GM21825 (cell line): ENCODE data around the gene TOR1A.
A peak's percentile ranks its signal among the peaks of the same experiment; 100 is the strongest.
"Not testable (repeated sequence)": the region's sequence is repeated elsewhere in the genome, so short reads cannot be mapped to it uniquely, and the experiment has no call there.

Experiments
- ATAC-seq: cut with Tn5 transposase; IDR thresholded peaks from one replicate; pipeline ENCODE4 v1.9.1; 2021; ENCODE audit warnings: mild to moderate bottlenecking, moderate library complexity; ENCODE audit not compliant: unreplicated experiment

TOR1A gene

GRCh38 chr9:129823542-129823934, 398 bp downstream of the TOR1A start:
- ATAC-seq = no peak

GRCh38 chr9:129822898-129823541, 916 bp downstream of the TOR1A start:
- no peak for ATAC-seq

GRCh38 chr9:129816501-129817435, 7.2 kb downstream of the TOR1A start:
- ATAC-seq = no peak

- no peak for ATAC-seq
Observed at GRCh38 chr9:129815278-129815677, 8.7 kb downstream of the TOR1A start.

GRCh38 chr9:129814432-129815223, 9.3 kb downstream of the TOR1A start:
- ATAC-seq = no peak

GRCh38 chr9:129813661-129814060, 10.3 kb downstream of the TOR1A start:
- ATAC-seq = no peak

GRCh38 chr9:129812385-129812784, 11.6 kb downstream of the TOR1A start:
- no peak for ATAC-seq

- no peak for ATAC-seq
Observed at GRCh38 chr9:129811967-129812363, 12.0 kb downstream of the TOR1A start.

GRCh38 chr9:129810788-129811187, 13.1 kb downstream of the TOR1A start:
- no peak for ATAC-seq

GRCh38 chr9:129810116-129810515, 13.8 kb downstream of the TOR1A start:
- ATAC-seq = no peak

GRCh38 chr9:129809346-129809745, 14.6 kb downstream of the TOR1A start:
- no peak for ATAC-seq

- ATAC-seq = no peak
Observed at GRCh38 chr9:129806061-129806460, 17.9 kb downstream of the TOR1A start.

- ATAC-seq = no peak
Observed at GRCh38 chr9:129803676-129804060, 20.3 kb downstream of the TOR1A start.

GRCh38 chr9:129802833-129803675, 20.9 kb downstream of the TOR1A start, which contains the start of gene TOR1B:
TOR1B (plus strand) TSS chr9:129803184; CDS start chr9:129803213, 29 bp downstream.
- peak; percentile 72 for ATAC-seq

- ATAC-seq = no peak
Observed at GRCh38 chr9:129801504-129801903, 22.4 kb downstream of the TOR1A start.

- no peak for ATAC-seq
Observed at GRCh38 chr9:129798973-129799372, 25.0 kb downstream of the TOR1A start.

- ATAC-seq = not testable (repeated sequence)
Observed at GRCh38 chr9:129796029-129796428, 27.9 kb downstream of the TOR1A start.

- ATAC-seq = no peak
Observed at GRCh38 chr9:129794549-129794948, 29.4 kb downstream of the TOR1A start.

GRCh38 chr9:129786481-129786880, 37.5 kb downstream of the TOR1A start:
- ATAC-seq = no peak

GRCh38 chr9:129785866-129786265, 38.1 kb downstream of the TOR1A start:
- no peak for ATAC-seq
